Mucosa of rectum (tissue), 2 donors: ENCODE measurements around the gene CUL2.

Source experiments
- H3K27ac ChIP-seq, 2 donors: one replicate each; pipeline ENCODE4 v1.7.0; 2013; ENCODE audit warnings: inconsistent platforms in 2 of 2, low read depth in 2 of 2, low read length in 2 of 2
- H3K27me3 ChIP-seq, 2 donors: one replicate each; pipeline ENCODE4 v1.7.0; 2013; ENCODE audit warnings: low read length in 2 of 2; ENCODE audit not compliant: control insufficient read depth in 2 of 2, insufficient read depth in 2 of 2
- H3K36me3 ChIP-seq, 2 donors: one replicate each; pipeline ENCODE4 v1.7.0; 2013; ENCODE audit warnings: low read length in 2 of 2; ENCODE audit not compliant: control insufficient read depth in 2 of 2, insufficient read depth in 2 of 2
- H3K4me1 ChIP-seq, 2 donors: one replicate each; pipeline ENCODE4 v1.7.0; 2013; ENCODE audit warnings: low read length in 2 of 2, mild to moderate bottlenecking in 1 of 2; ENCODE audit not compliant: control insufficient read depth in 2 of 2, insufficient read depth in 2 of 2
- H3K4me3 ChIP-seq, 2 donors: one replicate each; pipeline ENCODE4 v1.7.0; 2013; ENCODE audit warnings: low read length in 2 of 2
- H3K9ac ChIP-seq, 2 donors: one replicate each; pipeline ENCODE4 v1.7.0; 2013; ENCODE audit warnings: low read length in 2 of 2, low read depth in 1 of 2, mild to moderate bottlenecking in 1 of 2
- H3K9me3 ChIP-seq, 2 donors: one replicate each; pipeline ENCODE4 v1.7.0; 2013; ENCODE audit warnings: low read length in 2 of 2; ENCODE audit not compliant: control insufficient read depth in 2 of 2
- donor health status: healthy.
- donor health status: Normal muscosa, but diverticular disease.

CUL2 gene

GRCh38 chr10:35037104-35037503 lies 53.0 kb downstream of the CUL2 start:
- peaks cover 29 to 38% of the 10 kb centered on the region in 2 donors for H3K36me3 ChIP-seq
- H3K27ac ChIP-seq = no peak overlapping the region
- H3K9me3 ChIP-seq = no peaks in the 10 kb centered on the region
- H3K4me1 ChIP-seq = no peaks in the 10 kb centered on the region
- H3K4me3 ChIP-seq = no peak overlapping the region
- H3K9ac ChIP-seq = no peak overlapping the region
- no peaks in the 10 kb centered on the region for H3K27me3 ChIP-seq

DNA sequence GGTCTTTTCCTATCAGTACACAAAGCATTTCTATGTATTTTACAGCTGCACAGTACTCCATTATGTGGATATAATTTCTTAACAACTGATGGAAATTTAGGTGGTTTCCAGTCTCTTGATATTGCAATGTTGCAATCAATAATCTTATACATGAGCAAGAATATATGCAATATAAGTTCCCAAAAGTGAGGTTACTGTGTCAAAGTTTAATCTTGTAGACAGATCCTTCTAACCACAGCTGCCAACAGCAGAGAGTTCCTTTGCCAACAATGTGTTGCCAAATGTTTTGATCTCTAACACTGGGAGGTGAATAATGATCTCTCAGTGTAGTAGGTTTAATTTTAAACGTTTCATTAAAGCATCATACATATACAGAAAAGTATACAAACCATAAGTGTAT lies 54.5 kb downstream of the CUL2 start:
- H3K4me1 ChIP-seq = no peaks in the 10 kb centered on the region
- no peak overlapping the region for H3K27ac ChIP-seq
- no peak overlapping the region for H3K9ac ChIP-seq
- no peaks in the 10 kb centered on the region for H3K27me3 ChIP-seq
- H3K36me3 ChIP-seq = peaks cover 29 to 44% of the 10 kb centered on the region in 2 donors
- no peak overlapping the region for H3K4me3 ChIP-seq
- H3K9me3 ChIP-seq = no peaks in the 10 kb centered on the region

DNA sequence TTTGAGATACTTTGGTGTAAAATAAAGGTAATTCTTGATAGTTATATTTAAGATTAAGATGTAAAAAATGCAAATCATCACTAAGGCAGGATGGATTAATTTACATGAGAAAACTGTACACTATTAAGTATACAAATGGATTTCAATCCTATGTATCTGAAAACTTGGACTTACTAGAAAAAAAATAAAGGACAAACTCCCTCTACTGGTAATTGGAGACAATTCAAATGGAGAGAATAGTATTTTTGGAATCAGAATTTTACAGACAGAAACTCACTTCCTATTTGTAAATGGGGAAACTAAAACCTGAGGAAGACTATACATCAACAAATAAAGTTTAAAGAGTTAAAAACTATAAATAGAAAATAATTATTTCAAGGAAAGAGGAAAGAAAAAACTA lies 62.6 kb downstream of the CUL2 start:
- Histone ChIP-seq H3K4me3 (no peak overlapping the region), H3K9me3 (no peaks in the 10 kb centered on the region), H3K27ac (no peak overlapping the region), H3K9ac (no peak overlapping the region), H3K36me3 (peaks cover 27 to 51% of the 10 kb centered on the region in 2 donors), H3K4me1 (peaks cover 0 to 3% of the 10 kb centered on the region in 2 donors), H3K27me3 (no peaks in the 10 kb centered on the region)

GRCh38 chr10:35025916-35026315 lies 64.2 kb downstream of the CUL2 start:
- no peak overlapping the region for H3K27ac ChIP-seq
- H3K9me3 ChIP-seq = no peaks in the 10 kb centered on the region
- H3K4me3 ChIP-seq = no peak overlapping the region
- no peak overlapping the region for H3K9ac ChIP-seq
- peaks cover 16 to 49% of the 10 kb centered on the region in 2 donors for H3K36me3 ChIP-seq
- H3K27me3 ChIP-seq = no peaks in the 10 kb centered on the region
- H3K4me1 ChIP-seq = peaks cover 0 to 3% of the 10 kb centered on the region in 2 donors

DNA sequence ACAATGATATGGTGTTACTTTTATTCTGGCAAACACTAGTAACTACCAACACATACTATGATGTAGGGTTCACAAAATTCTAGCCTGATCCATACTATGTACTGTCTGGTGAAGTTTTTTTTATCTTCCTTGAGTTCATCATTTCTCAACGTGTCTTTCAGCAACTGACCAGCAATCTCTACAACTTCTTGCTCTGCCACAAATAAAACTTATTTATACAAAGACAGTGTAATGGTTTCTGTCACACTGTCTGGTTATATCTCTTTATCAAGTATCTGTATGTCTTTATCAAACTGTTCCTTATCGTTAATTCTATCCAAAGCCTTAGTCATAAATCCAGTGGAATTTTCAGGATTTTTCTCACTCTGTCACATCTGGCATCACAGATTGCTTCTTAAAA lies 69.7 kb downstream of the CUL2 start:
- Histone ChIP-seq H3K4me1 (no peaks in the 10 kb centered on the region), H3K36me3 (peaks cover 13 to 32% of the 10 kb centered on the region in 2 donors), H3K27ac (no peak overlapping the region), H3K9me3 (no peaks in the 10 kb centered on the region), H3K4me3 (no peak overlapping the region), H3K9ac (no peak overlapping the region), H3K27me3 (no peaks in the 10 kb centered on the region)

- no peaks in the 10 kb centered on the region for H3K4me1 ChIP-seq
- H3K36me3 ChIP-seq = peaks cover 14 to 24% of the 10 kb centered on the region in 2 donors
- no peak overlapping the region for H3K27ac ChIP-seq
- H3K9me3 ChIP-seq = no peaks in the 10 kb centered on the region
- H3K4me3 ChIP-seq = no peak overlapping the region
- H3K9ac ChIP-seq = no peak overlapping the region
- no peaks in the 10 kb centered on the region for H3K27me3 ChIP-seq
Measured at GRCh38 chr10:35019041-35020024, 70.8 kb downstream of the CUL2 start.

DNA sequence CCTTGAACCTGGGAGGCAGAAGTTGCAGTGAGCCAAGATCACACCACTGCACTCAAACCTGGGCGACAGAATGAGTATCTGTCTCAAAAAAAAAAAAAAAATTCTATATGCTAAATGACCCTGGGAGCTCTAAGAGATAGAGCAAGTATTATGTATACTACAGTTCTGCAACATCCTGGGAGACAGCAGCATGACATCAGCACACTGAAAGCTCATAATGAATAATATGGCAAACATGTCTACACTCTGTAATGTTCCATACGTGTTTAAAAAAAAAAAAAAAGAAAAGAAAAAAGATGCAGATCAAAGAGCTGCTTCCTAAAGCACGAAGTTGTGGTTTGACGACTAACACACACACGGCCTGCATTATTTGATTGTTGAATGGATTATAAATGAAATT lies 72.5 kb downstream of the CUL2 start:
- no peaks in the 10 kb centered on the region for H3K27me3 ChIP-seq
- peaks cover 14 to 17% of the 10 kb centered on the region in 2 donors for H3K36me3 ChIP-seq
- H3K27ac ChIP-seq = no peak overlapping the region
- no peak overlapping the region for H3K9ac ChIP-seq
- H3K4me3 ChIP-seq = no peak overlapping the region
- H3K4me1 ChIP-seq = no peaks in the 10 kb centered on the region
- no peaks in the 10 kb centered on the region for H3K9me3 ChIP-seq

DNA sequence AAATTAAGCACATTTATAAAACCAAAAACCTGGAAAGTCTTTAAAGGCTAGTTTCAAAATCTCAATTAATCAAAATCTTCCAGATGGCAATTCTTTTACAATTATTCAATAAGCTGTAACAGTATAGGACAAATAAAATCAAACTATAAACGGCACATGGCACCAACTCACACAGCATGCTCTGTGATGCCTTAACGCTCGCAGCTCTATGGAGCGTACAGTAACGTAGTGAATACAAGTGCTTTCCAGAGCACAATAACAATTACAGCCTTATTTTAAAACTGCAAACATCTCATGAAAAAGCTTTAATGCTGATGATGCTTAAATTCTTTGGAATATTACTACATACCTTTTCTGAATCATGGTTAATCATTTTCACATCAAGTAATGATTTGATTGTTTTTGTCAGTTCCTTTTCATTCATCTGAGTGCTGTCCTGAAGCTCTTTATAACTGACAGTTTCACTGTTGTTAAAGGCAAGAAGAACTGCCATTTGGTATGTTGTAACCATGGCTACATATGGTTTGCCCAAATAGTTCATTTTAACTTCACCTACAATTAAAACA lies 74.2 kb downstream of the CUL2 start:
- no peak overlapping the region for H3K9ac ChIP-seq
- peaks cover 16 to 17% of the 10 kb centered on the region in 2 donors for H3K36me3 ChIP-seq
- H3K27ac ChIP-seq = no peak overlapping the region
- H3K9me3 ChIP-seq = no peaks in the 10 kb centered on the region
- H3K27me3 ChIP-seq = no peaks in the 10 kb centered on the region
- H3K4me3 ChIP-seq = no peak overlapping the region
- no peaks in the 10 kb centered on the region for H3K4me1 ChIP-seq

- H3K27me3 ChIP-seq = no peaks in the 10 kb centered on the region
- H3K4me3 ChIP-seq = no peak overlapping the region
- H3K4me1 ChIP-seq = no peaks in the 10 kb centered on the region
- no peaks in the 10 kb centered on the region for H3K9me3 ChIP-seq
- peaks cover 25 to 31% of the 10 kb centered on the region in 2 donors for H3K36me3 ChIP-seq
- no peak overlapping the region for H3K9ac ChIP-seq
- H3K27ac ChIP-seq = no peak overlapping the region
Measured at GRCh38 chr10:35012781-35013180, 77.4 kb downstream of the CUL2 start.

DNA sequence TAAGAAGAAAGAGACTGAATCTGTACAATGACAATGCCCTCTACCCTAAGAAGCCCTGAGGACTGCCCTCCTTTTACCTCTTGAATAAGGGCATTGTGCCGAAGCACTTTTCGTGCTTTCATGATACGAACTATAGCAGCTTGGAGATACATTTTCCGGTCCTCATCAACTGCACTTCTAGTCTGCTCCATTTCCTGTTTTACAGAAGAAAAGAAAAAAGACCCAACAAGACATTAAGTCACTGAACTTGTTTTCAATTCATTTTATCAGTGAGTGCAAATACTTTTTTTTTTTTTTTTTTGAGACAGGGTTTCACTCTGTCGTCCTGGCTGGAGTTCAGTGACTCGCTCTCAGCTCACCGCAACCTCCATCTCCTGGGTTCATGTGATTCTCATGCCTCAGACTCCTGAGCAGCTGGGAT lies 78.4 kb downstream of the CUL2 start:
- Histone ChIP-seq H3K4me3 (no peak overlapping the region), H3K27ac (no peak overlapping the region), H3K9ac (no peak overlapping the region), H3K36me3 (peaks cover 25 to 28% of the 10 kb centered on the region in 2 donors), H3K27me3 (no peaks in the 10 kb centered on the region), H3K4me1 (no peaks in the 10 kb centered on the region), H3K9me3 (no peaks in the 10 kb centered on the region)
